ENCODE measurements around the gene OR7D2. TPM values are rescaled to one million over a fixed set of nuclear protein-coding genes. Genes with fewer than 3 reads are reported as not detected.

Gene OR7D2
- total RNA-seq, 4 donors from 2014 or later = 0.54 TPM; not detected in 3

DNA sequence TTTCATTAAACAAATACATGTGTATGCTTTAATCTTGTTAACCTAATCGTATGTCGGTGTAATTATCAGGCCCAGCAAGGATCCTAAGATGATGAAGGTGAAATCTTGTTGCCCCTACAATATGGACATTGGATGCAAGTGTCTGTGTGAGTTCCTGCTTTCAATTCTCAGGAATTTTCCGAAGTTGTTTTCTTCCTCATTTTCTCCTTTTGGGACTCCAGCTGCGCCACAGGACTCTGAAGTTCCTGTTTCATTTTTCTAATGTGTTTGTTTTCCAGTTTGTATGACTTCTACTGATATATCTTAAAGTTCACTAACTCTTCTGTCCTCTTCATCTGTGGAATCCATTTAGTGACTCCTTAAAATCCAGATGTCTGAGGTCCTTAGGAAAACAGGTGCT lies 11.9 kb upstream of the OR7D2 start:
- H3K4me3 ChIP-seq (replicated peaks in 1 of 3) = no peak overlapping the region
- no peak overlapping the region for H3K27ac ChIP-seq
- intact Hi-C loops (cut with DNase I) = no loop called here
- no peaks in the 10 kb centered on the region for H3K4me1 ChIP-seq
- H3K27me3 ChIP-seq = no peaks in the 10 kb centered on the region
- DNase-seq = no peak
- no peaks in the 10 kb centered on the region for H3K9me3 ChIP-seq
- peaks cover 22 to 25% of the 10 kb centered on the region in 2 donors for H3K36me3 ChIP-seq
- 92 to 95% methylated on average over 4 of the region's 4 CpGs for WGBS, 2 donors
- TF ChIP-seq, protein P1, sequence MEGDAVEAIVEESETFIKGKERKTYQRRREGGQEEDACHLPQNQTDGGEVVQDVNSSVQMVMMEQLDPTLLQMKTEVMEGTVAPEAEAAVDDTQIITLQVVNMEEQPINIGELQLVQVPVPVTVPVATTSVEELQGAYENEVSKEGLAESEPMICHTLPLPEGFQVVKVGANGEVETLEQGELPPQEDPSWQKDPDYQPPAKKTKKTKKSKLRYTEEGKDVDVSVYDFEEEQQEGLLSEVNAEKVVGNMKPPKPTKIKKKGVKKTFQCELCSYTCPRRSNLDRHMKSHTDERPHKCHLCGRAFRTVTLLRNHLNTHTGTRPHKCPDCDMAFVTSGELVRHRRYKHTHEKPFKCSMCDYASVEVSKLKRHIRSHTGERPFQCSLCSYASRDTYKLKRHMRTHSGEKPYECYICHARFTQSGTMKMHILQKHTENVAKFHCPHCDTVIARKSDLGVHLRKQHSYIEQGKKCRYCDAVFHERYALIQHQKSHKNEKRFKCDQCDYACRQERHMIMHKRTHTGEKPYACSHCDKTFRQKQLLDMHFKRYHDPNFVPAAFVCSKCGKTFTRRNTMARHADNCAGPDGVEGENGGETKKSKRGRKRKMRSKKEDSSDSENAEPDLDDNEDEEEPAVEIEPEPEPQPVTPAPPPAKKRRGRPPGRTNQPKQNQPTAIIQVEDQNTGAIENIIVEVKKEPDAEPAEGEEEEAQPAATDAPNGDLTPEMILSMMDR (IDR thresholded peaks at IDR 0.05) = no peak
- TF ChIP-seq POLR2A (IDR thresholded peaks at IDR 0.05) = no peak

DNA sequence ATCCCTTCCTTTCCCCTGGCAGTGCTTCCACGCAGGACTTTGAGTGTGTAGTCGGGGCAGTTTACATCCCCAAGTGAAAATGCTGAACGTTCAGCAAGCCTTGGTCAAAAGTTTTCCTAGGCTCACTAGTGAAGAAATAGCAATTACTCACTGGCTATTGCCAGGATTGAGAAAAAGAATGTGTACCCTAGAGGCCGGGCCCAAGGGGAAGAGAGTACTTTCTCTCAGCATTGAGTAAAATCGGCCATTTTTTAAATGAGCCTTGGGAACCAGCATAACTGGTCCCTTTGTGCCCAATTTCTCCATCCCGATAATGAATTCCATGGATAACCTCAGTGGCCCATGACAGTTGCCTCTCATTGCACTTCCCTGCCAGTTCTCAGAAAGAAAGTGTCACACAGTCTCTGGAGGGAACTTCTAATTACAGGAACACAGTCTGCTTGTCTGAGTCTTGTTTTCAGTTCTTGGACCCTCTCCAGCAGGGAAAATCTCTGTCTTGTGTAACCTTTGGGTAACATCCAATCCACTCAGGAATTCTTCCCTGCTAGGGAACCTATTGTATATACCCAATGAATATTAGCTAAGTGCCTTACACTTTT lies 7.3 kb upstream of the OR7D2 start:
- Histone ChIP-seq H3K4me3 (replicated peaks in 1 of 3) (no peak overlapping the region), H3K27me3 (no peaks in the 10 kb centered on the region), H3K36me3 (no peaks in the 10 kb centered on the region), H3K9me3 (no peaks in the 10 kb centered on the region), H3K27ac (no peak overlapping the region), H3K4me1 (no peaks in the 10 kb centered on the region)
- TF ChIP-seq, protein P1 (IDR thresholded peaks at IDR 0.05) = no peak
- TF ChIP-seq POLR2A (IDR thresholded peaks at IDR 0.05) = no peak
- no peak for DNase-seq
- intact Hi-C loops (cut with DNase I) = no loop called here
- 62 to 63% methylated on average over 6 of the region's 6 CpGs for WGBS, 2 donors

DNA sequence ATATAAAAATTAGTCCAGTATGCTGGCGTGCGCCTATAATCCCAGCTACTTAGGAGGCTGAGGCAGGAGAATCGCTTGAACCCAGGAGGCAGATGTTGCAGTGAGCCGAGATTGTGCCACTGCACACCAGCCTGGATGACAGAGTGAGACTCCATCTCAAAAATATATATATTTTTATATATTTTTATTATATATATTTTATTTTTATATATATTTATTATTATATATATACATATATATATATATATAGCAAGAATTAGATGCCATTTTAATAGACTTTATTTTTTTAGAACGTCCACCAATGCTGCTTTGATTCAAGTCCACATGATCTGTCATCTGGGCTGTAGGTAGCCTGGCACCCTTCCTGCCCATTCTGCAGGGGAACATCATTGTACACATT lies 3.5 kb upstream of the OR7D2 start:
- H3K4me3 ChIP-seq (replicated peaks in 1 of 3) = no peak overlapping the region
- no peaks in the 10 kb centered on the region for H3K36me3 ChIP-seq
- no peaks in the 10 kb centered on the region for H3K9me3 ChIP-seq
- no peaks in the 10 kb centered on the region for H3K4me1 ChIP-seq
- no peak overlapping the region for H3K27ac ChIP-seq
- TF ChIP-seq POLR2A (IDR thresholded peaks at IDR 0.05) = no peak
- TF ChIP-seq, protein P1 (IDR thresholded peaks at IDR 0.05) = no peak
- 91 to 93% methylated on average over 5 of the region's 5 CpGs for WGBS, 2 donors
- DNase-seq = no peak
- H3K27me3 ChIP-seq = no peaks in the 10 kb centered on the region
- intact Hi-C loops (cut with DNase I) = no loop called here

DNA sequence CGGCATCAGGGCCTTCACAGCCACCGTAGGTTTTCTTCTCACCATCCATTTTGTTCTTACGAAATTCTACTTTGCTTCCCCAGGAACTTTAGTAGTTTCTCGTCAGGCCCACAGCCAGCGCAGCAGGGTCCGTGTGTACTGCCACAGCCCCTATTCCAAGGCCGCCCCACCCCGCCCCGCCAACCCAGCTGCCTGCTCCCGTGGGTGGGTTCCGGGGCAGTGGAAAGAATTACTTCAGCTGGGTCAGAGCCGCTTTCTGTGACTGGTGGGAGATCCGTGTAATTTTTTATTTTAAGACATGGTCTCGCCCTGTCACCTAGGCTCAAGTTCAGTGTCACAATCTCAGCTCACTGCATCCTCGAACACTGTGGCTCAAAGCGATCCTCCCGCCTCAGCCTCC lies 4.2 kb downstream of the OR7D2 start:
- Histone ChIP-seq H3K27me3 (no peaks in the 10 kb centered on the region), H3K27ac (no peak overlapping the region), H3K36me3 (no peaks in the 10 kb centered on the region), H3K4me3 (replicated peaks in 1 of 3) (no peak overlapping the region), H3K9me3 (no peaks in the 10 kb centered on the region), H3K4me1 (no peaks in the 10 kb centered on the region)
- DNase-seq = no peak
- WGBS, 2 donors = 94% methylated on average over 17 of the region's 17 CpGs
- no peak for TF ChIP-seq POLR2A (IDR thresholded peaks at IDR 0.05)
- TF ChIP-seq, protein P1 (IDR thresholded peaks at IDR 0.05) = no peak
- intact Hi-C loops (cut with DNase I) = no loop called here

DNA sequence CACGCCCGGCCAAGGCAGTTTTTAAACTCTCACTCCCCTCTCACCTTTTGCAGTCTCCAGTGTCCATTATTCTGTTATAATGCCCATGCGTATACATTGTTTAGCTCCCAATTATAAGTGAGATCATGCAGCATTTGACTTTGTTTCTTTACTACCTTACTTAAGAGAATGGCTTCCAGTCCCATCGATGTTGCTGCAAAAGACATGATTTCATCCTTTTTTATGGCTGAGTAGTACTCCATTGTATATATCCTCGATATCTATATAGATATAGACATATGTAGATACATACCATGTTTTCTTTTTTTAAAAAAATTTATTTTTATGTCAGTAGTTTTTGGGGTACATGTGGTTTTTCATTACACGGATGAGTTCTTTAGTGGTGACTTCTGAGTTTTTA lies 8.4 kb downstream of the OR7D2 start:
- 82 to 89% methylated on average over 6 of the region's 6 CpGs for WGBS, 2 donors
- intact Hi-C loops (cut with DNase I) = no loop called here
- TF ChIP-seq POLR2A (IDR thresholded peaks at IDR 0.05) = no peak
- TF ChIP-seq, protein P1 (IDR thresholded peaks at IDR 0.05) = no peak

More for the DNA sequence above, 8.4 kb downstream of the OR7D2 start:
- no peak overlapping the region for H3K27ac ChIP-seq
- no peaks in the 10 kb centered on the region for H3K4me1 ChIP-seq
- DNase-seq = no peak
- H3K36me3 ChIP-seq = no peaks in the 10 kb centered on the region
- H3K4me3 ChIP-seq (replicated peaks in 1 of 3) = no peak overlapping the region
- H3K9me3 ChIP-seq = no peaks in the 10 kb centered on the region
- H3K27me3 ChIP-seq = no peaks in the 10 kb centered on the region
